Measurements from ENCODE around the gene NFATC1.
A peak's percentile ranks its signal among the peaks of the same experiment; 100 is the strongest.
"Not testable (repeated sequence)": the region's sequence is repeated elsewhere in the genome, so short reads cannot be mapped to it uniquely, and the experiment has no call there.

NFATC1 gene

GRCh38 chr18:79374408-79375171 lies 21.1 kb upstream of the NFATC1 start:
- DNase-seq (ENCODE audit: insufficient read length, low spot score) = no peak
- no peak for FAIRE-seq

GRCh38 chr18:79375441-79376154 lies 20.1 kb upstream of the NFATC1 start:
- no peak for DNase-seq (ENCODE audit: insufficient read length, low spot score)
- FAIRE-seq = no peak

- FAIRE-seq = not testable (repeated sequence)
These were observed 19.1 kb upstream of the NFATC1 start for GRCh38 chr18:79376661-79377060.

GRCh38 chr18:79377187-79377891 lies 18.4 kb upstream of the NFATC1 start:
- FAIRE-seq (no peak), DNase-seq (ENCODE audit: insufficient read length, low spot score) (no peak)

More at GRCh38 chr18:79376661-79377060, 19.1 kb upstream of the NFATC1 start:
- DNase-seq (ENCODE audit: insufficient read length, low spot score) = not testable (repeated sequence)

- DNase-seq (ENCODE audit: insufficient read length, low spot score) (peak; percentile 49), FAIRE-seq (no peak)
These were observed 17.0 kb upstream of the NFATC1 start for GRCh38 chr18:79378536-79379250.

GRCh38 chr18:79379251-79379905 lies 16.4 kb upstream of the NFATC1 start:
- DNase-seq (ENCODE audit: insufficient read length, low spot score) (no peak), FAIRE-seq (no peak)

GRCh38 chr18:79379931-79380815 lies 15.6 kb upstream of the NFATC1 start:
- no peak for FAIRE-seq

GRCh38 chr18:79380816-79381806 lies 14.6 kb upstream of the NFATC1 start:
- no peak for DNase-seq (ENCODE audit: insufficient read length, low spot score)
- FAIRE-seq = no peak

More at GRCh38 chr18:79379931-79380815, 15.6 kb upstream of the NFATC1 start:
- no peak for DNase-seq (ENCODE audit: insufficient read length, low spot score)

GRCh38 chr18:79381811-79382311 lies 13.9 kb upstream of the NFATC1 start:
- DNase-seq (ENCODE audit: insufficient read length, low spot score) = no peak
- FAIRE-seq = no peak

GRCh38 chr18:79382681-79383387 lies 12.9 kb upstream of the NFATC1 start:
- FAIRE-seq (no peak), DNase-seq (ENCODE audit: insufficient read length, low spot score) (no peak)

- no peak for FAIRE-seq
- DNase-seq (ENCODE audit: insufficient read length, low spot score) = no peak
These were observed 12.2 kb upstream of the NFATC1 start for GRCh38 chr18:79383388-79384056.

GRCh38 chr18:79384151-79384807 lies 11.5 kb upstream of the NFATC1 start:
- FAIRE-seq (no peak), DNase-seq (ENCODE audit: insufficient read length, low spot score) (no peak)

GRCh38 chr18:79384834-79385233 lies 10.9 kb upstream of the NFATC1 start:
- no peak for FAIRE-seq
- no peak for DNase-seq (ENCODE audit: insufficient read length, low spot score)

- DNase-seq (ENCODE audit: insufficient read length, low spot score) (no peak), FAIRE-seq (no peak)
These were observed 10.4 kb upstream of the NFATC1 start for GRCh38 chr18:79385326-79385707.

GRCh38 chr18:79385708-79386341 lies 9.9 kb upstream of the NFATC1 start:
- FAIRE-seq (no peak), DNase-seq (ENCODE audit: insufficient read length, low spot score) (no peak)

GRCh38 chr18:79386547-79386946 lies 9.2 kb upstream of the NFATC1 start:
- DNase-seq (ENCODE audit: insufficient read length, low spot score) = no peak
- FAIRE-seq = no peak
